OCI-LY1 (cell line): ENCODE results near the gene MAN1C1.

Source experiments
- EZH2 ChIP-seq: fragments of 200-600 bp; sonication (generic), shearing (Covaris generic); IDR thresholded peaks from 2 replicates; pipeline ENCODE4 v1.8.0; 2017; ENCODE audit warnings: borderline replicate concordance, mixed run types, mild to moderate bottlenecking, antibody characterized with exemption, low read length, moderate library complexity, mixed read lengths
- TF ChIP-seq, protein P1 (sequence below): fragments of 200-600 bp; sonication (generic), shearing (Covaris generic); IDR thresholded peaks from 2 replicates; pipeline ENCODE4 v1.5.1; 2017; ENCODE audit warnings: mild to moderate bottlenecking, antibody characterized with exemption, low read length, moderate library complexity, mixed read lengths

DNA sequence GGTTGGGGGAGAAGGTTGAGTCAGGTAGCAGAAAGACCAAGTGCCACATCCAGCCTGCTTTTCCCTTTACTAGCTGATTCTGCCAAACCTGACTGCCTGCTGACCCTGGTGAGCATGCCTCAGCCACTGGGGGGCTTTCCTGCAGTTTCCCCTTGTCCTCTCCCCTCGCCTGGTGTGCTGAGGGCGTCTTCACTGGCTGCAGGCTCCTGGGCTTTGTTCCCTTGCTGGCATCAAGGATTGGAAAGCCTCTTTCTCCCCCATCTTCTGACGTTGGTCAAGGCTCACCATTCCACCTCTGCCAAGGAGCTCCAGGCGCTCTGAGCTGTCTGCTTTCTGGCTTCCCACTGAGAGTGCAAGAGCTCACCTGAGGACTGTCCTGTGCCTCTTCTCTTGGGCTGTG is 28.4 kb downstream of the MAN1C1 start:
- TF ChIP-seq, protein P1, sequence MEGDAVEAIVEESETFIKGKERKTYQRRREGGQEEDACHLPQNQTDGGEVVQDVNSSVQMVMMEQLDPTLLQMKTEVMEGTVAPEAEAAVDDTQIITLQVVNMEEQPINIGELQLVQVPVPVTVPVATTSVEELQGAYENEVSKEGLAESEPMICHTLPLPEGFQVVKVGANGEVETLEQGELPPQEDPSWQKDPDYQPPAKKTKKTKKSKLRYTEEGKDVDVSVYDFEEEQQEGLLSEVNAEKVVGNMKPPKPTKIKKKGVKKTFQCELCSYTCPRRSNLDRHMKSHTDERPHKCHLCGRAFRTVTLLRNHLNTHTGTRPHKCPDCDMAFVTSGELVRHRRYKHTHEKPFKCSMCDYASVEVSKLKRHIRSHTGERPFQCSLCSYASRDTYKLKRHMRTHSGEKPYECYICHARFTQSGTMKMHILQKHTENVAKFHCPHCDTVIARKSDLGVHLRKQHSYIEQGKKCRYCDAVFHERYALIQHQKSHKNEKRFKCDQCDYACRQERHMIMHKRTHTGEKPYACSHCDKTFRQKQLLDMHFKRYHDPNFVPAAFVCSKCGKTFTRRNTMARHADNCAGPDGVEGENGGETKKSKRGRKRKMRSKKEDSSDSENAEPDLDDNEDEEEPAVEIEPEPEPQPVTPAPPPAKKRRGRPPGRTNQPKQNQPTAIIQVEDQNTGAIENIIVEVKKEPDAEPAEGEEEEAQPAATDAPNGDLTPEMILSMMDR = no peak
- TF ChIP-seq EZH2 = no peak
